Right hindlimb (tissue), 1 donor: ENCODE results near the gene BLCAP.

Experiments
- DNase-seq: peaks from one replicate; pipeline ENCODE4 v3.0.0-alpha.2; 2018

Gene BLCAP

GRCh38 chr20:37529214-37529967 is 1.7 kb upstream of the BLCAP start:
- no peak for DNase-seq

- no peak for DNase-seq
Measured at GRCh38 chr20:37528446-37529213, 954 bp upstream of the BLCAP start.

- no peak for DNase-seq
Measured at GRCh38 chr20:37526839-37527637, 638 bp downstream of the BLCAP start.

- DNase-seq, result no peak
Measured at GRCh38 chr20:37526238-37526838, 1.3 kb downstream of the BLCAP start.

- DNase-seq, result no peak
Measured at GRCh38 chr20:37525810-37526209, 1.9 kb downstream of the BLCAP start.

- no peak for DNase-seq
Measured at GRCh38 chr20:37524859-37525708, 2.6 kb downstream of the BLCAP start.

- DNase-seq, result peak; percentile 58
Measured at GRCh38 chr20:37523911-37524700, 3.6 kb downstream of the BLCAP start.

- no peak for DNase-seq
Measured at GRCh38 chr20:37523012-37523391, 4.7 kb downstream of the BLCAP start.

GRCh38 chr20:37522260-37523011 is 5.2 kb downstream of the BLCAP start:
- peak; percentile 69 for DNase-seq

GRCh38 chr20:37521061-37521771 is 6.5 kb downstream of the BLCAP start, which contains the start of gene NNAT:
NNAT (plus strand) TSS chr20:37521250; CDS start chr20:37521332, 82 bp downstream.
- DNase-seq, result peak; percentile 65

- DNase-seq, result no peak
Measured at GRCh38 chr20:37520419-37520955, 7.2 kb downstream of the BLCAP start.

GRCh38 chr20:37519508-37520418 is 7.9 kb downstream of the BLCAP start:
- no peak for DNase-seq

- DNase-seq, result no peak
Measured at GRCh38 chr20:37518606-37519507, 8.8 kb downstream of the BLCAP start.

GRCh38 chr20:37518059-37518458 is 9.6 kb downstream of the BLCAP start:
- no peak for DNase-seq

GRCh38 chr20:37516811-37517750 is 10.6 kb downstream of the BLCAP start:
- DNase-seq, result peak; percentile 75

- DNase-seq, result no peak
Measured at GRCh38 chr20:37515876-37516275, 11.8 kb downstream of the BLCAP start.
